Neural progenitor cell (in vitro differentiated cells): ENCODE results near the gene IFITM5. TPM values are rescaled to one million over a fixed set of nuclear protein-coding genes. Genes with fewer than 3 reads are reported as not detected.

Experiments used
- DNase-seq: peaks from one replicate; pipeline ENCODE4 v3.0.0-alpha.2; 2016; ENCODE audit warnings: low spot score
- H2AFZ ChIP-seq: fragments of 200-600 bp; sonication (generic); replicated peaks from 2 replicates; pipeline ENCODE4 v1.6.1; 2016; ENCODE audit warnings: antibody characterized with exemption
- H3F3A ChIP-seq: fragments of 200-600 bp; sonication (generic); 2 replicates; pipeline ENCODE4 v1.6.1; 2016; ENCODE audit warnings: antibody characterized with exemption, low read depth
- H3K27ac ChIP-seq: fragments of 200-600 bp; sonication (generic); 2 replicates; pipeline ENCODE4 v1.5.1; 2016; ENCODE audit warnings: mild to moderate bottlenecking
- H3K27me3 ChIP-seq: fragments of 200-600 bp; sonication (generic); 2 replicates; pipeline ENCODE4 v1.6.1; 2016; ENCODE audit warnings: mild to moderate bottlenecking, moderate library complexity
- H3K36me3 ChIP-seq: fragments of 200-600 bp; sonication (generic); 2 replicates; pipeline ENCODE4 v1.5.1; 2016
- H3K4me1 ChIP-seq: fragments of 200-600 bp; sonication (generic); 2 replicates; pipeline ENCODE4 v1.6.1; 2016; ENCODE audit warnings: mixed run types
- H3K4me2 ChIP-seq: fragments of 200-600 bp; sonication (generic); 2 replicates; pipeline ENCODE4 v1.6.1; 2016
- H3K4me3 ChIP-seq: fragments of 200-600 bp; sonication (generic); 2 replicates; pipeline ENCODE4 v1.5.1; 2016
- H3K79me2 ChIP-seq: fragments of 200-600 bp; sonication (generic); 2 replicates; pipeline ENCODE4 v1.6.1; 2016; ENCODE audit warnings: low read depth
- H3K9ac ChIP-seq: fragments of 200-600 bp; sonication (generic); 2 replicates; pipeline ENCODE4 v1.6.1; 2016
- H3K9me3 ChIP-seq: fragments of 200-600 bp; sonication (generic); 2 replicates; pipeline ENCODE4 v1.5.1; 2016; ENCODE audit warnings: low read depth
- H4K20me1 ChIP-seq: fragments of 200-600 bp; sonication (generic); 2 replicates; pipeline ENCODE4 v1.6.1; 2016; ENCODE audit warnings: low read depth
- H3K27ac Mint-ChIP-seq: 3 replicates; pipeline ENCODE4 v1.8.0; 2021; ENCODE audit warnings: mixed read lengths
- H3K27me3 Mint-ChIP-seq: 2 replicates; pipeline ENCODE4 v1.8.0; 2022; ENCODE audit warnings: low read depth, mild to moderate bottlenecking, inconsistent platforms, moderate library complexity, mixed read lengths; ENCODE audit not compliant: insufficient read depth
- H3K36me3 Mint-ChIP-seq: 3 replicates; pipeline ENCODE4 v1.8.0; 2021; ENCODE audit warnings: mixed read lengths
- H3K4me1 Mint-ChIP-seq: 3 replicates; pipeline ENCODE4 v1.8.0; 2021; ENCODE audit warnings: mixed read lengths
- H3K4me3 Mint-ChIP-seq: 3 replicates; pipeline ENCODE4 v1.8.0; 2021; ENCODE audit warnings: mild to moderate bottlenecking, moderate library complexity, mixed read lengths
- H3K9me3 Mint-ChIP-seq: 3 replicates; pipeline ENCODE4 v1.8.0; 2020; ENCODE audit warnings: mixed read lengths
- EZH2 ChIP-seq: fragments of 200-600 bp; sonication (generic); IDR thresholded peaks from 2 replicates; pipeline ENCODE4 v1.6.1; 2017; ENCODE audit warnings: antibody characterized with exemption, mild to moderate bottlenecking, moderate library complexity
- EZH2phosphoT487 ChIP-seq: fragments of 200-600 bp; sonication (generic); IDR thresholded peaks from 2 replicates; pipeline ENCODE4 v1.6.1; 2017; ENCODE audit warnings: antibody characterized with exemption
- total RNA-seq: library from RNA; depleted of rRNA; stranded (reverse); fragments of >200 nt; gene quantifications from 2 replicates; pipeline ENCODE4 v1.2.3, GENCODE V29; 2015; ENCODE audit warnings: low replicate concordance
- TF ChIP-seq, protein P1 (sequence below): fragments of 200-600 bp; sonication (generic); IDR thresholded peaks from 2 replicates; pipeline ENCODE4 v1.5.1; 2017; ENCODE audit warnings: antibody characterized with exemption, mild to moderate bottlenecking

IFITM5 gene
- total RNA-seq, 1 donor from 2014 or later, result not detected

GRCh38 chr11:261624-262023 lies 37.7 kb downstream of the IFITM5 start:
- Mint-ChIP-seq H3K27me3 (peaks cover 7% of the 10 kb centered on the region), H3K36me3 (no peaks in the 10 kb centered on the region), H3K9me3 (peaks cover 9% of the 10 kb centered on the region), H3K4me3 (no peak overlapping the region), H3K4me1 (no peaks in the 10 kb centered on the region), H3K27ac (no peak overlapping the region)
- DNase-seq, result no peak
- no peak overlapping the region for H2AFZ ChIP-seq
- H3K79me2 ChIP-seq, result no peaks in the 10 kb centered on the region
- no peaks in the 10 kb centered on the region for H4K20me1 ChIP-seq
- no peak overlapping the region for H3K9ac ChIP-seq
- no peak overlapping the region for H3K4me3 ChIP-seq
- no peaks in the 10 kb centered on the region for H3K36me3 ChIP-seq
- no peaks in the 10 kb centered on the region for H3F3A ChIP-seq
- TF ChIP-seq EZH2phosphoT487 (no peak), EZH2 (no peak)
- TF ChIP-seq, protein P1, sequence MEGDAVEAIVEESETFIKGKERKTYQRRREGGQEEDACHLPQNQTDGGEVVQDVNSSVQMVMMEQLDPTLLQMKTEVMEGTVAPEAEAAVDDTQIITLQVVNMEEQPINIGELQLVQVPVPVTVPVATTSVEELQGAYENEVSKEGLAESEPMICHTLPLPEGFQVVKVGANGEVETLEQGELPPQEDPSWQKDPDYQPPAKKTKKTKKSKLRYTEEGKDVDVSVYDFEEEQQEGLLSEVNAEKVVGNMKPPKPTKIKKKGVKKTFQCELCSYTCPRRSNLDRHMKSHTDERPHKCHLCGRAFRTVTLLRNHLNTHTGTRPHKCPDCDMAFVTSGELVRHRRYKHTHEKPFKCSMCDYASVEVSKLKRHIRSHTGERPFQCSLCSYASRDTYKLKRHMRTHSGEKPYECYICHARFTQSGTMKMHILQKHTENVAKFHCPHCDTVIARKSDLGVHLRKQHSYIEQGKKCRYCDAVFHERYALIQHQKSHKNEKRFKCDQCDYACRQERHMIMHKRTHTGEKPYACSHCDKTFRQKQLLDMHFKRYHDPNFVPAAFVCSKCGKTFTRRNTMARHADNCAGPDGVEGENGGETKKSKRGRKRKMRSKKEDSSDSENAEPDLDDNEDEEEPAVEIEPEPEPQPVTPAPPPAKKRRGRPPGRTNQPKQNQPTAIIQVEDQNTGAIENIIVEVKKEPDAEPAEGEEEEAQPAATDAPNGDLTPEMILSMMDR, result no peak
- no peak overlapping the region for H3K4me2 ChIP-seq
- H3K27ac ChIP-seq, result no peak overlapping the region
- H3K4me1 ChIP-seq, result no peaks in the 10 kb centered on the region
- H3K27me3 ChIP-seq, result no peaks in the 10 kb centered on the region
- H3K9me3 ChIP-seq, result no peaks in the 10 kb centered on the region

GRCh38 chr11:259413-259812 lies 39.9 kb downstream of the IFITM5 start:
- peaks cover 9% of the 10 kb centered on the region for H3K9me3 Mint-ChIP-seq
- Histone ChIP-seq H3F3A (no peaks in the 10 kb centered on the region), H4K20me1 (no peaks in the 10 kb centered on the region), H3K9ac (no peak overlapping the region), H3K79me2 (no peaks in the 10 kb centered on the region), H3K36me3 (no peaks in the 10 kb centered on the region), H2AFZ (no peak overlapping the region), H3K4me1 (no peaks in the 10 kb centered on the region), H3K27me3 (no peaks in the 10 kb centered on the region), H3K4me2 (no peak overlapping the region), H3K27ac (no peak overlapping the region), H3K9me3 (no peaks in the 10 kb centered on the region), H3K4me3 (no peak overlapping the region)
- no peaks in the 10 kb centered on the region for H3K36me3 Mint-ChIP-seq
- H3K4me1 Mint-ChIP-seq, result no peaks in the 10 kb centered on the region
- no peak for DNase-seq
- no peak overlapping the region for H3K27ac Mint-ChIP-seq
- peaks cover 12% of the 10 kb centered on the region for H3K27me3 Mint-ChIP-seq
- no peak overlapping the region for H3K4me3 Mint-ChIP-seq
- TF ChIP-seq EZH2phosphoT487 (no peak), EZH2 (no peak)
- TF ChIP-seq, protein P1, result no peak

DNA sequence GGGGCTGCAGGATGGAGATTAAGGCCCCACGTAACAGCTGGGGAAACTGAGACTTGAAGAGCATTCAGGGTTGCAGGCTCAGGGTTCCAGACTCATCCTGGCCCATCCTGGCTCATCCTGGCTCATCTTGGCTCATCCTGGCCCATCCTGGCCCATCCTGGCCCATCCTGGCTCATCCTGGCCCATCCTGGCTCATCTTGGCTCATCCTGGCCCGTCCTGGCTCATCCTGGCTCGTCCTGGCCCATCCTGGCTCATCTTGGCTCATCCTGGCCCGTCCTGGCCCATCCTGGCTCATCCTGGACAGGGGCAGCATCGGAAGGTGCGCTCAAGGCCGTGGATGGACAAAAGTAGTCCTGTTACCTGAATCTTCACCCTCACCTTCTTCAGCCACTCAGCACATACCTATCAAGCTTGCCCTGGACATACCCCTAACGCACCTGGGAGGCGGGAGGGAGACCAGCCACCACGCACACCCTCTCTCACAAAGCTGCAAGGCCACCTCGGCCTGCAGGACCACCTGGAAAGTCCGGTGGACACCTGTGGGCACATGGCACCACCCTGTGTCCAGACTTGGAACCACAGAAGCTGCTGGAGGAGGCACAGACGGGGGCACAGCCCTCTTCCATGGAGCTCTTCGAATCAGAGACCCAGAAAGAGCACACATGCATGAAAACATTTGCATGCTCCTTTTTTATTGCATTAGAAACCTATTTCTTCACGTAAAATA lies 41.4 kb downstream of the IFITM5 start:
- no peak overlapping the region for H3K4me3 Mint-ChIP-seq

More for the DNA sequence above, 41.4 kb downstream of the IFITM5 start:
- Histone ChIP-seq H2AFZ (no peak overlapping the region), H3K4me3 (no peak overlapping the region), H3K4me1 (no peaks in the 10 kb centered on the region), H3K4me2 (no peak overlapping the region), H3K9me3 (no peaks in the 10 kb centered on the region), H3K9ac (no peak overlapping the region), H3K79me2 (no peaks in the 10 kb centered on the region), H3F3A (no peaks in the 10 kb centered on the region), H3K27ac (no peak overlapping the region), H3K36me3 (no peaks in the 10 kb centered on the region), H3K27me3 (no peaks in the 10 kb centered on the region), H4K20me1 (no peaks in the 10 kb centered on the region)
- Mint-ChIP-seq H3K4me1 (no peaks in the 10 kb centered on the region), H3K27ac (no peak overlapping the region), H3K27me3 (peaks cover 12% of the 10 kb centered on the region), H3K36me3 (peaks cover 8% of the 10 kb centered on the region), H3K9me3 (peaks cover 9% of the 10 kb centered on the region)
- DNase-seq, result no peak
- TF ChIP-seq EZH2 (no peak), EZH2phosphoT487 (no peak)
- TF ChIP-seq, protein P1, result no peak
